GM23338 (cell line): Measurements from ENCODE around the gene MOV10.

Source experiments
- CREB1 ChIP-seq: fragments of 250-450 bp; sonication (Bioruptor Pico); IDR thresholded peaks from 2 replicates; pipeline ENCODE4 v1.5.0; 2020; ENCODE audit warnings: low read depth, mild to moderate bottlenecking, moderate library complexity
- EZH2 ChIP-seq: fragments of 200-600 bp; sonication (generic); IDR thresholded peaks from one replicate; pipeline ENCODE4 v1.8.0; 2017; ENCODE audit warnings: antibody characterized with exemption, mild to moderate bottlenecking, low read depth; ENCODE audit not compliant: unreplicated experiment
- EZH2phosphoT487 ChIP-seq: fragments of 200-600 bp; sonication (generic); IDR thresholded peaks from one replicate; pipeline ENCODE4 v1.8.1; 2018; ENCODE audit warnings: antibody characterized with exemption; ENCODE audit not compliant: unreplicated experiment
- JUNB ChIP-seq: IDR thresholded peaks from one replicate; pipeline ENCODE4 v1.6.1; 2016; ENCODE audit warnings: antibody characterized with exemption; ENCODE audit not compliant: unreplicated experiment
- POLR2AphosphoS5 ChIP-seq: IDR thresholded peaks from 2 replicates; pipeline ENCODE4 v1.6.1; 2016; ENCODE audit warnings: antibody characterized with exemption, low read depth
- STAT1 ChIP-seq: IDR thresholded peaks from one replicate; pipeline ENCODE4 v1.6.1; 2016; ENCODE audit warnings: antibody characterized with exemption; ENCODE audit not compliant: unreplicated experiment
- ZNF114 ChIP-seq: fragments of 250-450 bp; sonication (Bioruptor Pico); IDR thresholded peaks from 2 replicates; pipeline ENCODE4 v1.5.0; 2020; ENCODE audit warnings: mild to moderate bottlenecking, moderate library complexity
- ZNF331 ChIP-seq: fragments of 250-450 bp; sonication (Bioruptor Pico); IDR thresholded peaks from 2 replicates; pipeline ENCODE4 v1.5.0; 2020; ENCODE audit warnings: low read depth, mild to moderate bottlenecking, moderate library complexity
- TF ChIP-seq, protein P1 (sequence below), 2 experiments: fragments of 200-600 bp in 1 of 2; sonication (generic) in 1 of 2; conservative IDR thresholded peaks; 2 replicates each; pipeline versions ENCODE4 v1.5.1 to v1.6.1; 2016 to 2017; ENCODE audit warnings: antibody characterized with exemption in 2 of 2, low read depth in 2 of 2, mild to moderate bottlenecking in 2 of 2, moderate library complexity in 1 of 2
- TF ChIP-seq, protein P2 (sequence below): IDR thresholded peaks from one replicate; pipeline ENCODE4 v1.6.1; 2018; ENCODE audit warnings: antibody characterized with exemption; ENCODE audit not compliant: unreplicated experiment
- TF ChIP-seq, protein P3 (sequence below): IDR thresholded peaks from 2 replicates; pipeline ENCODE4 v1.6.1; 2016; ENCODE audit warnings: antibody characterized with exemption
- TF ChIP-seq, protein P4 (sequence below): fragments of 250-450 bp; sonication (Bioruptor Pico); IDR thresholded peaks from 2 replicates; pipeline ENCODE4 v1.5.0; 2020; ENCODE audit warnings: mild to moderate bottlenecking, moderate library complexity

DNA sequence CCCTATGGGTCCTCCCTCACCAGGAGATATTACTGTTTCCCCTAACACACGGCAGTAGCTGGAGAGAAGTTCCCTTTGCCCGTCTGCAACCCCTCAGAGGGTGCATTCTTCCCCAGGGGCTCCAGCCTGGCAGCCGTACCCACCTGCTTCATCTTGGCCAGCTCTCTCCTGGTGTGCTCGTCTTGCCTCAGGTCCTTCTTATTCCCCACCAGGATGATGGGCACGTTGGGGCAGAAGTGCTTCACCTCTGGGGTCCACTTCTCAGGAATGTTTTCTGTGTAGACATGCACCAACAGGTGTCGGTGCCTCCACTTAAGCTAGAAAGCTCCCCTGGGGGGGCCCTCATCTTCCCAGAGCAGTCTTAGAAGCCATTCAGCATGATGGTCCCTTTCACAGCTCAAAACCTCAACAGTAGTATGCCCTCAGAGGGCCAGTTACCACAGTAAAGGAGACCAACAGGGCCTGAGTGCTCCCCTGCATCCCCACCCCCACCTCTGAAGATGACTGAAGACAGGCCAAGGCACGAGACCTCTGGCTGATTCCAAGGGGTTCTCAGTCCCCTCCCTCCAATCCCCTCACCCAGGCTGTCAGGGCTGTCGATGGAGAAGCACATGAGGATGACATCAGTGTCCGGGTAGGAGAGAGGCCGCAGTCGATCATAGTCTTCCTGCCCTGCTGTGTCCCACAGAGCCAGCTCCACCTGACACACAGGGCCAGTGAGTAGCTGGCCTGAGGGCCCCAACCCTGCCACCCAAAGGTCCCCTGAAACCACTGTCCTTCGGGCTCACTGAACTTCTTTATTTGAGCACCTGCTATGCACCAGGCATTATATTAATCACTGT lies 28.2 kb downstream of the MOV10 start:
- TF ChIP-seq STAT1 (no peak), EZH2 (no peak), POLR2AphosphoS5 (no peak; the same call in 1 of the 2 replicates), CREB1 (no peak), EZH2phosphoT487 (no peak), JUNB (no peak), ZNF331 (CRISPR knock-in tag) (no peak), ZNF114 (CRISPR knock-in tag) (no peak)
- TF ChIP-seq, protein P1, sequence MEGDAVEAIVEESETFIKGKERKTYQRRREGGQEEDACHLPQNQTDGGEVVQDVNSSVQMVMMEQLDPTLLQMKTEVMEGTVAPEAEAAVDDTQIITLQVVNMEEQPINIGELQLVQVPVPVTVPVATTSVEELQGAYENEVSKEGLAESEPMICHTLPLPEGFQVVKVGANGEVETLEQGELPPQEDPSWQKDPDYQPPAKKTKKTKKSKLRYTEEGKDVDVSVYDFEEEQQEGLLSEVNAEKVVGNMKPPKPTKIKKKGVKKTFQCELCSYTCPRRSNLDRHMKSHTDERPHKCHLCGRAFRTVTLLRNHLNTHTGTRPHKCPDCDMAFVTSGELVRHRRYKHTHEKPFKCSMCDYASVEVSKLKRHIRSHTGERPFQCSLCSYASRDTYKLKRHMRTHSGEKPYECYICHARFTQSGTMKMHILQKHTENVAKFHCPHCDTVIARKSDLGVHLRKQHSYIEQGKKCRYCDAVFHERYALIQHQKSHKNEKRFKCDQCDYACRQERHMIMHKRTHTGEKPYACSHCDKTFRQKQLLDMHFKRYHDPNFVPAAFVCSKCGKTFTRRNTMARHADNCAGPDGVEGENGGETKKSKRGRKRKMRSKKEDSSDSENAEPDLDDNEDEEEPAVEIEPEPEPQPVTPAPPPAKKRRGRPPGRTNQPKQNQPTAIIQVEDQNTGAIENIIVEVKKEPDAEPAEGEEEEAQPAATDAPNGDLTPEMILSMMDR (conservative IDR thresholded peaks at IDR 0.05; ENCODE audit: low read depth in 2 of 2), result no peak
- TF ChIP-seq, protein P2, sequence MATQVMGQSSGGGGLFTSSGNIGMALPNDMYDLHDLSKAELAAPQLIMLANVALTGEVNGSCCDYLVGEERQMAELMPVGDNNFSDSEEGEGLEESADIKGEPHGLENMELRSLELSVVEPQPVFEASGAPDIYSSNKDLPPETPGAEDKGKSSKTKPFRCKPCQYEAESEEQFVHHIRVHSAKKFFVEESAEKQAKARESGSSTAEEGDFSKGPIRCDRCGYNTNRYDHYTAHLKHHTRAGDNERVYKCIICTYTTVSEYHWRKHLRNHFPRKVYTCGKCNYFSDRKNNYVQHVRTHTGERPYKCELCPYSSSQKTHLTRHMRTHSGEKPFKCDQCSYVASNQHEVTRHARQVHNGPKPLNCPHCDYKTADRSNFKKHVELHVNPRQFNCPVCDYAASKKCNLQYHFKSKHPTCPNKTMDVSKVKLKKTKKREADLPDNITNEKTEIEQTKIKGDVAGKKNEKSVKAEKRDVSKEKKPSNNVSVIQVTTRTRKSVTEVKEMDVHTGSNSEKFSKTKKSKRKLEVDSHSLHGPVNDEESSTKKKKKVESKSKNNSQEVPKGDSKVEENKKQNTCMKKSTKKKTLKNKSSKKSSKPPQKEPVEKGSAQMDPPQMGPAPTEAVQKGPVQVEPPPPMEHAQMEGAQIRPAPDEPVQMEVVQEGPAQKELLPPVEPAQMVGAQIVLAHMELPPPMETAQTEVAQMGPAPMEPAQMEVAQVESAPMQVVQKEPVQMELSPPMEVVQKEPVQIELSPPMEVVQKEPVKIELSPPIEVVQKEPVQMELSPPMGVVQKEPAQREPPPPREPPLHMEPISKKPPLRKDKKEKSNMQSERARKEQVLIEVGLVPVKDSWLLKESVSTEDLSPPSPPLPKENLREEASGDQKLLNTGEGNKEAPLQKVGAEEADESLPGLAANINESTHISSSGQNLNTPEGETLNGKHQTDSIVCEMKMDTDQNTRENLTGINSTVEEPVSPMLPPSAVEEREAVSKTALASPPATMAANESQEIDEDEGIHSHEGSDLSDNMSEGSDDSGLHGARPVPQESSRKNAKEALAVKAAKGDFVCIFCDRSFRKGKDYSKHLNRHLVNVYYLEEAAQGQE, result no peak
- TF ChIP-seq, protein P3, sequence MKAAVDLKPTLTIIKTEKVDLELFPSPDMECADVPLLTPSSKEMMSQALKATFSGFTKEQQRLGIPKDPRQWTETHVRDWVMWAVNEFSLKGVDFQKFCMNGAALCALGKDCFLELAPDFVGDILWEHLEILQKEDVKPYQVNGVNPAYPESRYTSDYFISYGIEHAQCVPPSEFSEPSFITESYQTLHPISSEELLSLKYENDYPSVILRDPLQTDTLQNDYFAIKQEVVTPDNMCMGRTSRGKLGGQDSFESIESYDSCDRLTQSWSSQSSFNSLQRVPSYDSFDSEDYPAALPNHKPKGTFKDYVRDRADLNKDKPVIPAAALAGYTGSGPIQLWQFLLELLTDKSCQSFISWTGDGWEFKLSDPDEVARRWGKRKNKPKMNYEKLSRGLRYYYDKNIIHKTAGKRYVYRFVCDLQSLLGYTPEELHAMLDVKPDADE, result no peak
- TF ChIP-seq, protein P4, sequence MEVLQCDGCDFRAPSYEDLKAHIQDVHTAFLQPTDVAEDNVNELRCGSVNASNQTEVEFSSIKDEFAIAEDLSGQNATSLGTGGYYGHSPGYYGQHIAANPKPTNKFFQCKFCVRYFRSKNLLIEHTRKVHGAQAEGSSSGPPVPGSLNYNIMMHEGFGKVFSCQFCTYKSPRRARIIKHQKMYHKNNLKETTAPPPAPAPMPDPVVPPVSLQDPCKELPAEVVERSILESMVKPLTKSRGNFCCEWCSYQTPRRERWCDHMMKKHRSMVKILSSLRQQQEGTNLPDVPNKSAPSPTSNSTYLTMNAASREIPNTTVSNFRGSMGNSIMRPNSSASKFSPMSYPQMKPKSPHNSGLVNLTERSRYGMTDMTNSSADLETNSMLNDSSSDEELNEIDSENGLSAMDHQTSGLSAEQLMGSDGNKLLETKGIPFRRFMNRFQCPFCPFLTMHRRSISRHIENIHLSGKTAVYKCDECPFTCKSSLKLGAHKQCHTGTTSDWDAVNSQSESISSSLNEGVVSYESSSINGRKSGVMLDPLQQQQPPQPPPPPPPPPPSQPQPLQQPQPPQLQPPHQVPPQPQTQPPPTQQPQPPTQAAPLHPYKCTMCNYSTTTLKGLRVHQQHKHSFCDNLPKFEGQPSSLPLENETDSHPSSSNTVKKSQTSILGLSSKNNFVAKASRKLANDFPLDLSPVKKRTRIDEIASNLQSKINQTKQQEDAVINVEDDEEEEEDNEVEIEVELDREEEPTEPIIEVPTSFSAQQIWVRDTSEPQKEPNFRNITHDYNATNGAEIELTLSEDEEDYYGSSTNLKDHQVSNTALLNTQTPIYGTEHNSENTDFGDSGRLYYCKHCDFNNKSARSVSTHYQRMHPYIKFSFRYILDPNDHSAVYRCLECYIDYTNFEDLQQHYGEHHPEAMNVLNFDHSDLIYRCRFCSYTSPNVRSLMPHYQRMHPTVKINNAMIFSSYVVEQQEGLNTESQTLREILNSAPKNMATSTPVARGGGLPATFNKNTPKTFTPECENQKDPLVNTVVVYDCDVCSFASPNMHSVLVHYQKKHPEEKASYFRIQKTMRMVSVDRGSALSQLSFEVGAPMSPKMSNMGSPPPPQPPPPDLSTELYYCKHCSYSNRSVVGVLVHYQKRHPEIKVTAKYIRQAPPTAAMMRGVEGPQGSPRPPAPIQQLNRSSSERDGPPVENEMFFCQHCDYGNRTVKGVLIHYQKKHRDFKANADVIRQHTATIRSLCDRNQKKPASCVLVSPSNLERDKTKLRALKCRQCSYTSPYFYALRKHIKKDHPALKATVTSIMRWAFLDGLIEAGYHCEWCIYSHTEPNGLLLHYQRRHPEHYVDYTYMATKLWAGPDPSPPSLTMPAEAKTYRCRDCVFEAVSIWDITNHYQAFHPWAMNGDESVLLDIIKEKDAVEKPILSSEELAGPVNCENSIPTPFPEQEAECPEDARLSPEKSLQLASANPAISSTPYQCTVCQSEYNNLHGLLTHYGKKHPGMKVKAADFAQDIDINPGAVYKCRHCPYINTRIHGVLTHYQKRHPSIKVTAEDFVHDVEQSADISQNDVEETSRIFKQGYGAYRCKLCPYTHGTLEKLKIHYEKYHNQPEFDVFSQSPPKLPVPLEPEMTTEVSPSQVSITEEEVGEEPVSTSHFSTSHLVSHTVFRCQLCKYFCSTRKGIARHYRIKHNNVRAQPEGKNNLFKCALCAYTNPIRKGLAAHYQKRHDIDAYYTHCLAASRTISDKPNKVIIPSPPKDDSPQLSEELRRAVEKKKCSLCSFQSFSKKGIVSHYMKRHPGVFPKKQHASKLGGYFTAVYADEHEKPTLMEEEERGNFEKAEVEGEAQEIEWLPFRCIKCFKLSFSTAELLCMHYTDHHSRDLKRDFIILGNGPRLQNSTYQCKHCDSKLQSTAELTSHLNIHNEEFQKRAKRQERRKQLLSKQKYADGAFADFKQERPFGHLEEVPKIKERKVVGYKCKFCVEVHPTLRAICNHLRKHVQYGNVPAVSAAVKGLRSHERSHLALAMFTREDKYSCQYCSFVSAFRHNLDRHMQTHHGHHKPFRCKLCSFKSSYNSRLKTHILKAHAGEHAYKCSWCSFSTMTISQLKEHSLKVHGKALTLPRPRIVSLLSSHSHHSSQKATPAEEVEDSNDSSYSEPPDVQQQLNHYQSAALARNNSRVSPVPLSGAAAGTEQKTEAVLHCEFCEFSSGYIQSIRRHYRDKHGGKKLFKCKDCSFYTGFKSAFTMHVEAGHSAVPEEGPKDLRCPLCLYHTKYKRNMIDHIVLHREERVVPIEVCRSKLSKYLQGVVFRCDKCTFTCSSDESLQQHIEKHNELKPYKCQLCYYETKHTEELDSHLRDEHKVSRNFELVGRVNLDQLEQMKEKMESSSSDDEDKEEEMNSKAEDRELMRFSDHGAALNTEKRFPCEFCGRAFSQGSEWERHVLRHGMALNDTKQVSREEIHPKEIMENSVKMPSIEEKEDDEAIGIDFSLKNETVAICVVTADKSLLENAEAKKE, result no peak
